HepG2 (cell line): ENCODE measurements around the gene DNAJB2. TPM values are rescaled to one million over a fixed set of nuclear protein-coding genes. Genes with fewer than 3 reads are reported as not detected.

Experiments
- CBX5 ChIP-seq: sonication (generic); formaldehyde crosslinking; IDR thresholded peaks from 2 replicates; pipeline ENCODE4 v1.4.0; 2020; ENCODE audit warnings: missing genetic modification reagents, borderline replicate concordance
- CHCHD3 ChIP-seq: sonication (generic); formaldehyde crosslinking; IDR thresholded peaks from 2 replicates; pipeline ENCODE4 v1.8.0; 2022; ENCODE audit warnings: mild to moderate bottlenecking, missing genetic modification reagents, moderate library complexity
- ISL2 ChIP-seq: sonication (generic); formaldehyde crosslinking; IDR thresholded peaks from 2 replicates; pipeline ENCODE4 v1.5.0; 2020; ENCODE audit warnings: missing genetic modification reagents
- ISX ChIP-seq: sonication (generic); formaldehyde crosslinking; conservative IDR thresholded peaks from 2 replicates; pipeline ENCODE4 v1.5.0; 2020; ENCODE audit warnings: missing genetic modification reagents
- KMT2B ChIP-seq: IDR thresholded peaks from 2 replicates; pipeline ENCODE4 v1.6.1; 2016; ENCODE audit warnings: missing genetic modification reagents, missing compliant biosample characterization
- MED13 ChIP-seq: sonication (generic); formaldehyde crosslinking; IDR thresholded peaks from 2 replicates; pipeline ENCODE4 v1.5.0; 2020; ENCODE audit warnings: missing genetic modification reagents
- MIER2 ChIP-seq: IDR thresholded peaks from 2 replicates; pipeline ENCODE4 v1.6.1; 2016; ENCODE audit warnings: missing biosample characterization, missing genetic modification reagents
- NBN ChIP-seq: fragments of 450-650 bp; conservative IDR thresholded peaks from 2 replicates; pipeline ENCODE4 v1.6.1; 2017
- POGZ ChIP-seq: sonication (generic); formaldehyde crosslinking; IDR thresholded peaks from 2 replicates; pipeline ENCODE4 v1.4.0; 2020; ENCODE audit warnings: mild to moderate bottlenecking, missing genetic modification reagents
- SALL1 ChIP-seq: sonication (generic); formaldehyde crosslinking; IDR thresholded peaks from 2 replicates; pipeline ENCODE4 v1.8.0; 2022; ENCODE audit warnings: mild to moderate bottlenecking, missing genetic modification reagents
- SMARCE1 ChIP-seq: fragments of 450-650 bp; IDR thresholded peaks from 2 replicates; pipeline ENCODE4 v1.6.1; 2017; ENCODE audit warnings: borderline replicate concordance
- SMC3 ChIP-seq: IDR thresholded peaks from 2 replicates; pipeline ENCODE4 v1.6.1; 2011; ENCODE audit warnings: low read length, improper control_type of control experiment
- YEATS2 ChIP-seq: sonication (generic); formaldehyde crosslinking; IDR thresholded peaks from 2 replicates; pipeline ENCODE4 v1.4.0; 2020; ENCODE audit warnings: missing genetic modification reagents, borderline replicate concordance
- ZFY ChIP-seq: sonication (generic); formaldehyde crosslinking; IDR thresholded peaks from 2 replicates; pipeline ENCODE4 v1.4.0; 2020; ENCODE audit warnings: missing genetic modification reagents
- ZKSCAN8 ChIP-seq: IDR thresholded peaks from 2 replicates; pipeline ENCODE4 v1.6.1; 2016; ENCODE audit warnings: borderline replicate concordance, missing genetic modification reagents, missing compliant biosample characterization
- ZNF225 ChIP-seq: sonication (generic); formaldehyde crosslinking; IDR thresholded peaks from 2 replicates; pipeline ENCODE4 v1.4.0; 2020; ENCODE audit warnings: mild to moderate bottlenecking, missing genetic modification reagents
- ZNF331 ChIP-seq: sonication (generic); formaldehyde crosslinking; IDR thresholded peaks from 2 replicates; pipeline ENCODE4 v1.4.0; 2020; ENCODE audit warnings: missing genetic modification reagents
- ZNF335 ChIP-seq: sonication (generic); formaldehyde crosslinking; IDR thresholded peaks from 2 replicates; pipeline ENCODE4 v1.4.0; 2020; ENCODE audit warnings: missing genetic modification reagents
- ZNF33B ChIP-seq: sonication (generic); formaldehyde crosslinking; IDR thresholded peaks from 2 replicates; pipeline ENCODE4 v1.5.1; 2020; ENCODE audit warnings: mild to moderate bottlenecking, missing genetic modification reagents
- ZSCAN25 ChIP-seq: sonication (generic); formaldehyde crosslinking; IDR thresholded peaks from 2 replicates; pipeline ENCODE4 v1.8.0; 2022; ENCODE audit warnings: mild to moderate bottlenecking, missing genetic modification reagents
- polyA plus RNA-seq, 8 experiments: library from polyadenylated mRNA; depleted of rRNA in 3 of 8; stranded (reverse) in 7 of 8; unstranded in 1 of 8; fragments of >200 nt; fragmentation: Illumina TruSeq in 4 of 8; extraction: Trizol in 4 of 8; gene quantifications; 2 replicates each; pipeline versions ENCODE4 v1.2.1 to v1.2.3, GENCODE V29; 2011 to 2016; ENCODE audit warnings: low read depth in 4 of 8, missing spikeins in 1 of 8, mixed read lengths in 1 of 8; ENCODE audit not compliant: insufficient read depth in 1 of 8
- total RNA-seq, 5 experiments: library from RNA; depleted of rRNA; stranded (reverse); fragments of >200 nt; fragmentation: Illumina TruSeq; extraction: Trizol; gene quantifications; 2 replicates each; pipeline ENCODE4 v1.2.3, GENCODE V29; 2016; ENCODE audit warnings: low read depth in 1 of 5
- TF ChIP-seq, protein P1 (sequence below): sonication (generic); formaldehyde crosslinking; IDR thresholded peaks from 2 replicates; pipeline ENCODE4 v1.5.0; 2020; ENCODE audit warnings: missing genetic modification reagents
- TF ChIP-seq, protein P2 (sequence below): sonication (generic); formaldehyde crosslinking; IDR thresholded peaks from 2 replicates; pipeline ENCODE4 v1.9.0; 2022; ENCODE audit warnings: missing genetic modification reagents, mild to moderate bottlenecking, borderline replicate concordance
- TF ChIP-seq, protein P3 (sequence below): fragments of 450-650 bp; IDR thresholded peaks from 2 replicates; pipeline ENCODE4 v1.6.1; 2017
- TF ChIP-seq, protein P4 (sequence below): sonication (generic); formaldehyde crosslinking; IDR thresholded peaks from 2 replicates; pipeline ENCODE4 v1.4.0; 2020; ENCODE audit warnings: low read depth, missing genetic modification reagents

DNAJB2 gene
- total and polyA plus RNA-seq, 2 of the 13 experiments (the other 11 are each of a cell fraction or from before 2014, with no cell fraction given) = 21.3 to 31.1 TPM

DNA sequence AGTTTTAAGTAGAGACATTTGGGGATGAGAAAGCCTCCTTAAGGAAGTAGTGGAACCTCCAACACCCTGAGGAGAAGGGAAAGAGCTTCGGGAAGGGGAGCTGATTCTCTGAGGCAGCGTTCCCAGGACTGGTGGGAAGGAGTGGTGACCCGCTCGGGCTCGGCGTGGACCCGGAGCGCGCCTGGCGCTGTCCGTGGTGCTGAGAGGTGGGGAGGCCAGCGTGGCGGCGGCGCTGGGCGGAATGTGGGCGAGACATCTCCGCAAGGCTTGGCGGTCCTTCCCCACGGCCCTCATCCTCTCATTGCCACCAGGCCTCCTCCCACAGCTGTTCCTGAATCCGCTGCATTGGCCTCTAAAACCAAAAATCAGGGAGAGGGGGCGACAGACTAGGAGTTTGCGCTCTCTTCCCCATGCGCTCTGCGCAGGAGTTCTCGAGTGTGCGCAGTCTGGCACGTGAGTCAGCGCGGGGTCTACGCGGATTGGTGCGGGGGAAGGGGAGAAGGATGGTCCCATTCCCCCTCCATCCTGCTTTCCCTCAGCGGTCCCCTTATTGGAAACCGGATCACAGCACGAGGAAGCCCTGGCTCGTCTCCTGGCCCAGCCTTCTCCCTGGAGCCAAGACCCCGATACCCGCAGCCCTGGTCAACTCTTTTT lies 52.5 kb downstream of the DNAJB2 start (continued):
- 0 out of 2 replicates have a peak, but pooled peaks have one; percentile 58 for TF ChIP-seq ISX (CRISPR knock-in tag)
- TF ChIP-seq CHCHD3 (CRISPR knock-in tag) = peak; percentile 88; the same call in 1 of the 2 replicates
- TF ChIP-seq ZNF331 (CRISPR knock-in tag) = peak; percentile 89
- peak; percentile 73; the same call in 1 of the 2 replicates for TF ChIP-seq ZNF225 (CRISPR knock-in tag)
- peak; percentile 79; the same call in 1 of the 2 replicates for TF ChIP-seq KMT2B (CRISPR knock-in tag)
- TF ChIP-seq, protein P1, sequence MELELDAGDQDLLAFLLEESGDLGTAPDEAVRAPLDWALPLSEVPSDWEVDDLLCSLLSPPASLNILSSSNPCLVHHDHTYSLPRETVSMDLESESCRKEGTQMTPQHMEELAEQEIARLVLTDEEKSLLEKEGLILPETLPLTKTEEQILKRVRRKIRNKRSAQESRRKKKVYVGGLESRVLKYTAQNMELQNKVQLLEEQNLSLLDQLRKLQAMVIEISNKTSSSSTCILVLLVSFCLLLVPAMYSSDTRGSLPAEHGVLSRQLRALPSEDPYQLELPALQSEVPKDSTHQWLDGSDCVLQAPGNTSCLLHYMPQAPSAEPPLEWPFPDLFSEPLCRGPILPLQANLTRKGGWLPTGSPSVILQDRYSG (CRISPR knock-in tag) = peak; percentile 90; the same call in 1 of the 2 replicates
- TF ChIP-seq, protein P2, sequence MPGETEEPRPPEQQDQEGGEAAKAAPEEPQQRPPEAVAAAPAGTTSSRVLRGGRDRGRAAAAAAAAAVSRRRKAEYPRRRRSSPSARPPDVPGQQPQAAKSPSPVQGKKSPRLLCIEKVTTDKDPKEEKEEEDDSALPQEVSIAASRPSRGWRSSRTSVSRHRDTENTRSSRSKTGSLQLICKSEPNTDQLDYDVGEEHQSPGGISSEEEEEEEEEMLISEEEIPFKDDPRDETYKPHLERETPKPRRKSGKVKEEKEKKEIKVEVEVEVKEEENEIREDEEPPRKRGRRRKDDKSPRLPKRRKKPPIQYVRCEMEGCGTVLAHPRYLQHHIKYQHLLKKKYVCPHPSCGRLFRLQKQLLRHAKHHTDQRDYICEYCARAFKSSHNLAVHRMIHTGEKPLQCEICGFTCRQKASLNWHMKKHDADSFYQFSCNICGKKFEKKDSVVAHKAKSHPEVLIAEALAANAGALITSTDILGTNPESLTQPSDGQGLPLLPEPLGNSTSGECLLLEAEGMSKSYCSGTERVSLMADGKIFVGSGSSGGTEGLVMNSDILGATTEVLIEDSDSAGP (CRISPR knock-in tag) = peak; percentile 61; the same call in 1 of the 2 replicates
- no peak for TF ChIP-seq NBN
- peak; percentile 99 for TF ChIP-seq MIER2 (CRISPR knock-in tag)
- peak; percentile 84 for TF ChIP-seq ZNF335
- TF ChIP-seq MED13 = peak; percentile 86; the same call in 1 of the 2 replicates
- TF ChIP-seq ZKSCAN8 = 0 out of 2 replicates have a peak, but pooled peaks have one; percentile 66
- TF ChIP-seq, protein P3, sequence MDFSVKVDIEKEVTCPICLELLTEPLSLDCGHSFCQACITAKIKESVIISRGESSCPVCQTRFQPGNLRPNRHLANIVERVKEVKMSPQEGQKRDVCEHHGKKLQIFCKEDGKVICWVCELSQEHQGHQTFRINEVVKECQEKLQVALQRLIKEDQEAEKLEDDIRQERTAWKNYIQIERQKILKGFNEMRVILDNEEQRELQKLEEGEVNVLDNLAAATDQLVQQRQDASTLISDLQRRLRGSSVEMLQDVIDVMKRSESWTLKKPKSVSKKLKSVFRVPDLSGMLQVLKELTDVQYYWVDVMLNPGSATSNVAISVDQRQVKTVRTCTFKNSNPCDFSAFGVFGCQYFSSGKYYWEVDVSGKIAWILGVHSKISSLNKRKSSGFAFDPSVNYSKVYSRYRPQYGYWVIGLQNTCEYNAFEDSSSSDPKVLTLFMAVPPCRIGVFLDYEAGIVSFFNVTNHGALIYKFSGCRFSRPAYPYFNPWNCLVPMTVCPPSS = no peak
- TF ChIP-seq POGZ = no peak
- peak; percentile 77 for TF ChIP-seq CBX5 (CRISPR knock-in tag)
- TF ChIP-seq ZNF33B (CRISPR knock-in tag) = 0 out of 2 replicates have a peak, but pooled peaks have one; percentile 46
- no peak for TF ChIP-seq SMC3
- TF ChIP-seq ISL2 (CRISPR knock-in tag) = peak; percentile 67
- TF ChIP-seq SALL1 (CRISPR knock-in tag) = peak; percentile 89
- no peak for TF ChIP-seq SMARCE1
- TF ChIP-seq, protein P4, sequence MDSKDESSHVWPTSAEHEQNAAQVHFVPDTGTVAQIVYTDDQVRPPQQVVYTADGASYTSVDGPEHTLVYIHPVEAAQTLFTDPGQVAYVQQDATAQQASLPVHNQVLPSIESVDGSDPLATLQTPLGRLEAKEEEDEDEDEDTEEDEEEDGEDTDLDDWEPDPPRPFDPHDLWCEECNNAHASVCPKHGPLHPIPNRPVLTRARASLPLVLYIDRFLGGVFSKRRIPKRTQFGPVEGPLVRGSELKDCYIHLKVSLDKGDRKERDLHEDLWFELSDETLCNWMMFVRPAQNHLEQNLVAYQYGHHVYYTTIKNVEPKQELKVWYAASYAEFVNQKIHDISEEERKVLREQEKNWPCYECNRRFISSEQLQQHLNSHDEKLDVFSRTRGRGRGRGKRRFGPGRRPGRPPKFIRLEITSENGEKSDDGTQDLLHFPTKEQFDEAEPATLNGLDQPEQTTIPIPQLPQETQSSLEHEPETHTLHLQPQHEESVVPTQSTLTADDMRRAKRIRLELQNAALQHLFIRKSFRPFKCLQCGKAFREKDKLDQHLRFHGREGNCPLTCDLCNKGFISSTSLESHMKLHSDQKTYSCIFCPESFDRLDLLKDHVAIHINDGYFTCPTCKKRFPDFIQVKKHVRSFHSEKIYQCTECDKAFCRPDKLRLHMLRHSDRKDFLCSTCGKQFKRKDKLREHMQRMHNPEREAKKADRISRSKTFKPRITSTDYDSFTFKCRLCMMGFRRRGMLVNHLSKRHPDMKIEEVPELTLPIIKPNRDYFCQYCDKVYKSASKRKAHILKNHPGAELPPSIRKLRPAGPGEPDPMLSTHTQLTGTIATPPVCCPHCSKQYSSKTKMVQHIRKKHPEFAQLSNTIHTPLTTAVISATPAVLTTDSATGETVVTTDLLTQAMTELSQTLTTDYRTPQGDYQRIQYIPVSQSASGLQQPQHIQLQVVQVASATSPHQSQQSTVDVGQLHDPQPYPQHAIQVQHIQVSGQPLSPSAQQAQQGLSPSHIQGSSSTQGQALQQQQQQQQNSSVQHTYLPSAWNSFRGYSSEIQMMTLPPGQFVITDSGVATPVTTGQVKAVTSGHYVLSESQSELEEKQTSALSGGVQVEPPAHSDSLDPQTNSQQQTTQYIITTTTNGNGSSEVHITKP (CRISPR knock-in tag) = 0 out of 2 replicates have a peak, but pooled peaks have one; percentile 35
- TF ChIP-seq ZSCAN25 (CRISPR knock-in tag) = peak; percentile 68; the same call in 1 of the 2 replicates
- 0 out of 2 replicates have a peak, but pooled peaks have one; percentile 34 for TF ChIP-seq YEATS2 (CRISPR knock-in tag)
- peak; percentile 40; the same call in 1 of the 2 replicates for TF ChIP-seq ZFY (CRISPR knock-in tag)
